GM12878 (cell line): ENCODE data around the gene NCOA6. TPM values are rescaled to one million over a fixed set of nuclear protein-coding genes. Genes with fewer than 3 reads are reported as not detected.

ENCODE experiments used
- ATAC-seq: fragments of 200-7000 bp; cut with Tn5 transposase; 3 replicates; pipeline ENCODE4 v1.9.1; 2020; ENCODE audit warnings: mild to moderate bottlenecking, moderate library complexity
- BruUV-seq: library from RNA; stranded (reverse); fragments of 400-500 nt; replicated peaks from 2 replicates; lab custom pipeline; 2021; lab: Mats Ljungman, UMichigan
- CTCF ChIA-PET: fragments of 300-600 bp; sonication (Branson Sonifier 250); formaldehyde crosslinking; extraction: SDS; loops from one replicate; lab custom pipeline; 2021; ENCODE audit warnings: inconsistent platforms; lab: Yijun Ruan, JAX
- POLR2A ChIA-PET: fragments of 350-600 bp; formaldehyde crosslinking; extraction: SDS; loops from one replicate; lab custom pipeline; 2021; ENCODE audit warnings: inconsistent platforms; lab: Charles Lee
- RAD21 ChIA-PET: fragments of 300-600 bp; sonication (Branson Sonifier 250); formaldehyde crosslinking; loops from one replicate; lab custom pipeline; 2023; ENCODE audit warnings: antibody characterized with exemption; ENCODE audit not compliant: unreplicated experiment; lab: Charles Lee
- SMC1A ChIA-PET: fragments of 300-600 bp; sonication (Branson Sonifier 250); formaldehyde crosslinking; loops from one replicate; lab custom pipeline; 2023; ENCODE audit not compliant: unreplicated experiment, uncharacterized antibody; lab: Charles Lee
- DNase-seq: peaks from one replicate; pipeline ENCODE4 v3.0.0-alpha.2; 2011; ENCODE audit warnings: low read depth, low spot score
- FAIRE-seq: peaks from 3 replicates; lab custom pipeline; 2011; peaks lifted over from hg19 to GRCh38; lab: Jason Lieb, UNC
- H2AFZ ChIP-seq: 2 replicates; pipeline ENCODE4 v1.6.0; 2011; ENCODE audit warnings: low read depth, low read length, control low read depth; ENCODE audit not compliant: control insufficient read depth
- H3K27ac ChIP-seq: 2 replicates; pipeline ENCODE4 v1.5.1; 2011; ENCODE audit warnings: control low read depth; ENCODE audit not compliant: control insufficient read depth, insufficient read depth
- H3K27me3 ChIP-seq, 2 experiments: replicated peaks in 1 of 2; 2 replicates each; pipeline versions ENCODE4 v1.6.0 to v1.6.1; 2011; ENCODE audit warnings: low read length in 1 of 2; ENCODE audit not compliant: control insufficient read depth in 2 of 2, insufficient read depth in 2 of 2
- H3K36me3 ChIP-seq, 2 experiments: 2 replicates each; pipeline ENCODE4 v1.5.1; 2011; ENCODE audit warnings: low read length in 1 of 2; ENCODE audit not compliant: control insufficient read depth in 2 of 2, insufficient read depth in 2 of 2
- H3K4me1 ChIP-seq: 2 replicates; pipeline ENCODE4 v1.6.1; 2011; ENCODE audit warnings: mild to moderate bottlenecking, low read length, moderate library complexity, mixed read lengths; ENCODE audit not compliant: control insufficient read depth, insufficient read depth
- H3K4me2 ChIP-seq: 2 replicates; pipeline ENCODE4 v1.6.0; 2011; ENCODE audit warnings: control low read depth; ENCODE audit not compliant: control insufficient read depth, insufficient read depth
- H3K4me3 ChIP-seq: fragments of 200-600 bp; sonication (generic); 2 replicates; pipeline ENCODE4 v1.5.1; 2016
- H3K79me2 ChIP-seq: 2 replicates; pipeline ENCODE4 v1.6.0; 2011; ENCODE audit warnings: low read length; ENCODE audit not compliant: control insufficient read depth, insufficient read depth
- H3K9ac ChIP-seq: 2 replicates; pipeline ENCODE4 v1.8.0; 2011; ENCODE audit warnings: low read length, control low read depth, mixed read lengths; ENCODE audit not compliant: control insufficient read depth, insufficient read depth
- H3K9me3 ChIP-seq: replicated peaks from 3 replicates; pipeline ENCODE4 v1.5.1; 2011; ENCODE audit warnings: mild to moderate bottlenecking, low read length; ENCODE audit not compliant: control insufficient read depth, insufficient read depth
- H4K20me1 ChIP-seq: 2 replicates; pipeline ENCODE4 v1.6.0; 2011; ENCODE audit not compliant: control insufficient read depth, insufficient read depth
- BACH1 ChIP-seq: fragments of 450-650 bp; IDR thresholded peaks from 2 replicates; pipeline ENCODE4 v1.6.1; 2017; ENCODE audit warnings: mild to moderate bottlenecking, borderline replicate concordance
- BCLAF1 ChIP-seq: fragments of 450-650 bp; IDR thresholded peaks from 2 replicates; pipeline ENCODE4 v1.6.1; 2017; ENCODE audit warnings: antibody characterized with exemption, mild to moderate bottlenecking, moderate library complexity
- ESRRA ChIP-seq: IDR thresholded peaks from 2 replicates; pipeline ENCODE4 v1.6.1; 2012; ENCODE audit warnings: mild to moderate bottlenecking, low read length, improper control_type of control experiment
- IKZF2 ChIP-seq, 2 experiments: fragments of 450-650 bp; IDR thresholded peaks; 2 replicates each; pipeline ENCODE4 v1.6.1; 2017; ENCODE audit warnings: mild to moderate bottlenecking in 2 of 2, moderate library complexity in 2 of 2
- IRF3 ChIP-seq: fragments of 450-650 bp; IDR thresholded peaks from 2 replicates; pipeline ENCODE4 v1.6.1; 2014; ENCODE audit warnings: mild to moderate bottlenecking
- PML ChIP-seq: IDR thresholded peaks from 2 replicates; pipeline ENCODE4 v1.6.1; 2012; ENCODE audit warnings: low read length, inconsistent platforms
- POLR2AphosphoS5 ChIP-seq: IDR thresholded peaks from 2 replicates; pipeline ENCODE4 v1.6.1; 2011; ENCODE audit warnings: mild to moderate bottlenecking, low read length, inconsistent platforms
- RFX5 ChIP-seq: IDR thresholded peaks from 2 replicates; pipeline ENCODE4 v1.6.1; 2011; ENCODE audit warnings: low read depth, low read length, improper control_type of control experiment
- SMAD1 ChIP-seq: fragments of 450-650 bp; IDR thresholded peaks from 2 replicates; pipeline ENCODE4 v1.6.1; 2018; ENCODE audit warnings: mild to moderate bottlenecking, low read depth; ENCODE audit not compliant: partially characterized antibody
- TCF7 ChIP-seq: IDR thresholded peaks from 2 replicates; pipeline ENCODE4 v1.6.1; 2014; ENCODE audit warnings: antibody characterized with exemption, borderline replicate concordance
- WGBS: methylation state at CpG from one replicate; pipeline ENCODE4 v1.1.6; 2016; ENCODE audit warnings: low lambda C conversion rate; ENCODE audit not compliant: insufficient replicate concordance, insufficient coverage; ENCODE audit errors: missing lambda C conversion rate; 5-methylcytosine and 5-hydroxymethylcytosine counted together
- in situ Hi-C: fragments of 300-500 bp; cut with MboI; formaldehyde crosslinking; loops from 9 replicates; pipeline ENCODE4 v1.14.3; 2018; ENCODE audit warnings: mixed read lengths
- intact Hi-C: fragments of 100-400 bp; cut with micrococcal nuclease; formaldehyde crosslinking; loops from one replicate; pipeline ENCODE4 v1.14.2; 2022; ENCODE audit not compliant: unreplicated experiment
- polyA plus RNA-seq, 11 experiments: library from polyadenylated mRNA; depleted of rRNA in 4 of 11; unstranded in 6 of 11; stranded (reverse) in 5 of 11; fragments of >200 nt; fragmentation: Nextera tagmentation in 4 of 11; fragmentation: Illumina TruSeq in 1 of 11; extraction: Ambion mirVana in 4 of 11; extraction: Trizol in 1 of 11; gene quantifications; 1 replicate in 1 of 11; 2 replicates in 10 of 11; pipeline versions ENCODE4 v1.2.1 to v1.2.3, GENCODE V29; 2011 to 2016; ENCODE audit warnings: inconsistent platforms in 2 of 11, missing spikeins in 2 of 11, low read depth in 1 of 11
- total RNA-seq, 4 experiments: library from RNA; depleted of rRNA in 3 of 4; stranded (reverse); fragments of >200 nt in 3 of 4; fragmentation: Illumina TruSeq in 1 of 4; extraction: Trizol in 1 of 4; gene quantifications; 2 replicates each; pipeline versions ENCODE4 v1.2.1 to v1.2.3, GENCODE V29; 2013 to 2021

NCOA6 gene
- total and polyA plus RNA-seq, 10 of the 15 experiments (the other 5 are each of a cell fraction or from before 2014, with no cell fraction given): 6.1 to 20.6 (median 12.6) TPM

DNA sequence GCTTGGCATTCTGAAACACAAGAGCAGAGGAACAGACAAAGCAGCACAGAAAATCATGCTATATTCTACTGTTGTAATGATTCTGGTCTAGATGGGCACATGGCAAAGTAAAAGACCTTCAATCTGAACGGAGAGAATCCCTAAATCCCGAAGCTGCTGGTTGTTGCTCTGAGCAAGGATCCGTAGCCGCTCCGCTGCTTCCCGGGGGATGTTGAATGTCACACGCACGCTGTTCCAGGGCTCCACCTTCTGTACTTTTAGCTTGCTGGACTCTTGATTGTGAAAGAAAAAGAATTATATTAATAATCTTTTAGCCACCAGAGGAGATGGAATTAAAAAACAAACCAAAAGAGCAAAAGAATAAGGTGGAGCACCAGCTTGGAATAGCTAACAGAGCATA lies 49.3 kb downstream of the NCOA6 start:
- SMC1A ChIA-PET: interaction anchor here (0.6 to 1.4 kb wide), 3 partner anchors 246 to 470 kb away, joined by 3 read pairs; no protein-coding TSS in a partner anchor

More for the DNA sequence above, 49.3 kb downstream of the NCOA6 start:
- ChIA-PET CTCF (interaction anchor here (1.0 kb wide), 1 partner anchor 464 kb away, joined by 3 read pairs; no protein-coding TSS in a partner anchor), POLR2A (interaction anchor here (0.7 kb wide), 2 partner anchors 13 to 62 kb away, joined by 3 to 5 read pairs; no protein-coding TSS in a partner anchor), RAD21 (interaction anchor here (0.7 kb wide), 1 partner anchor 192 kb away, joined by 3 read pairs; no protein-coding TSS in a partner anchor)
- TF ChIP-seq PML: no peak
- TF ChIP-seq TCF7: no peak
- no peak for TF ChIP-seq ESRRA
- TF ChIP-seq BCLAF1: no peak
- TF ChIP-seq SMAD1: no peak
- no peak for TF ChIP-seq IRF3
- no peak for TF ChIP-seq IKZF2 (IDR thresholded peaks at IDR 0.05)
- no peak for TF ChIP-seq POLR2AphosphoS5
- no peak for TF ChIP-seq BACH1
- no peak for TF ChIP-seq RFX5
- Histone ChIP-seq H3K27ac (no peak overlapping the region), H3K4me1 (no peaks in the 10 kb centered on the region), H3K4me2 (no peak overlapping the region), H3K36me3 (peaks cover 0 to 15% of the 10 kb centered on the region in 2 experiments; a peak in 3 of 4 replicates), H3K9me3 (no peaks in the 10 kb centered on the region), H4K20me1 (no peaks in the 10 kb centered on the region), H2AFZ (no peak overlapping the region), H3K27me3 (no peaks in the 10 kb centered on the region), H3K79me2 (no peaks in the 10 kb centered on the region), H3K9ac (no peak overlapping the region), H3K4me3 (no peak overlapping the region)
- no TSS peak for BruUV-seq
- WGBS: 97% methylated on average over 8 of the region's 8 CpGs
- ATAC-seq (no peak), DNase-seq (no peak), FAIRE-seq (no peak)
- intact Hi-C loops: no loop called here
- in situ Hi-C loops: no loop called here
